ENCODE data around the gene SERBP1.

- TF ChIP-seq CTCF (IDR thresholded peaks at IDR 0.05) (no peak), EP300 (IDR thresholded peaks at IDR 0.05) (no peak), POLR2AphosphoS5 (IDR thresholded peaks at IDR 0.05) (no peak)
Measured at GRCh38 chr1:67437961-67438360, 7.8 kb upstream of the SERBP1 start.

All from upper lobe of left lung (tissue), 4 donors.